NCI-H510A (cell line): Measurements from ENCODE around the gene MAN1A1.

Experiments
- DNase-seq: peaks from one replicate; lab custom pipeline; 2025; lab: John Stamatoyannopoulos, UW

MAN1A1 gene

DNA sequence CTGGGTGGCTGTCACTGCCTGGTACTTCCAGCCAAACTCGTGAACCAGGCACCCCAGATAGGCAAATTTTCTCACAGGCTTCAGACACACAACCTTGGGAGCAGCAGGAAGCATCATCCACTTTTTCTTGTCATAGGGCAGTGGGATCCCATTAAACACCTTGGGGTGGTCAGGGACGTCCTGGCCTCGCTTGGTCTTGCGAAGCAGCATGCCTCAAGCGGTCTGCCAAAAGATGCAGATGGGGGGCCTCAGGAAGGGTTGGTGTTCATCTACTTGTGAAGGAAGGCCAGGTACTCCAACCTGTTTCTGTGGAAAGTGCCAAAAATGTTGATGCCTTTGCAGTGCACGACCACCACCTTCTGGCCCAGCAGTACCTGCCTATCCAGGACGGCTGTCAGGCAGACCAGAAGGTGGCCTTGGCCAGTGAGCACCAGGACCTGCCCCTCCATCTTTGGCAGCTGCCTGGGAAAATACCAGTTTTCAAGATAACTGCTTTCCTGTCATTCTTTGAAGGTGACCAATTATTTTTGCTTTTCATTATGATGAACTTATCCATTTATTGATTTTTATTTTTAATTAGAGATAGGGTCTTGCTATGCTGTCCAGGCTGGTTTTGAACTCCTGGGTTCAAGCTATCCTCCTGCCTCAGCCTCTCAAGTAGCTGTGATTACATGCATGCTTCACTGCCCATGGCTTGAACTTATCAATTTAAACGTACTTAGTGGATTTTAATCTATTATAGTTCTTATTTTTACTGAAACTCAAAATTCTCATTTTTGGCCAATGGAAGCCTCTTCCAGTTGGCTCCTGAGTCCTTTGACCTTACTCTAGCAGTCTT lies 80.1 kb downstream of the MAN1A1 start:
- DNase-seq: no peak

GRCh38 chr6:119267126-119267905 lies 82.2 kb downstream of the MAN1A1 start:
- no peak for DNase-seq

DNA sequence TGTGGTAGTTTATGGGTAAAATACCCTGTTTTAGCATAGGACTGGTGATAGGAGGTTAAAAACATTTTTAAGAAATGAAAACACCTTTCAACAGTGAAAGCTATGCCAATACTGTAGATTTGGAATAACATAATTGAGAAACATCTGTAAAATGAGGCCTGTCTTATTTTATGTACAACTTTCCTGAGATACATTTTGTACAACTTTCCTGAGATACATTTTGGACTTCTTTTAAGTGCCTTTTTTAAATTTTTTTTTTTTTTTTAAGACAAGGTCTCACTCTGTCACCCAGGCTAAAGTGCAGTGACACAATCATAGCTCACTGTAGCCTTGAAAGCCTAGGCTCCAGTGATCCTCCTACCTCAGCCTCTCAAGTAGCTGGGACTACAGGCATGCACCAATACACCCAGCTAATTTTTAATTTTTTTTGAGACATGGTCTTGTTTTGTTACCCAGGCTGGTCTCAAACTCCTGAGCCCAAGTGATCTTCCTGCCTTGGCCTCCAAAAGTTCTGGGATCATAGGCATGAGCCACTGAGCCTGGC lies 84.6 kb downstream of the MAN1A1 start:
- no peak for DNase-seq

GRCh38 chr6:119262612-119263011 lies 86.9 kb downstream of the MAN1A1 start:
- no peak for DNase-seq

- DNase-seq: no peak
Measured at GRCh38 chr6:119261944-119262284, 87.6 kb downstream of the MAN1A1 start.

GRCh38 chr6:119259027-119259426 lies 90.5 kb downstream of the MAN1A1 start:
- DNase-seq: no peak

GRCh38 chr6:119257726-119258125 lies 91.8 kb downstream of the MAN1A1 start:
- no peak for DNase-seq

- no peak for DNase-seq
Measured at GRCh38 chr6:119256978-119257462, 92.5 kb downstream of the MAN1A1 start.

- no peak for DNase-seq
Measured at GRCh38 chr6:119256392-119256791, 93.2 kb downstream of the MAN1A1 start.

- no peak for DNase-seq
Measured at GRCh38 chr6:119255492-119255891, 94.1 kb downstream of the MAN1A1 start.

- DNase-seq: no peak
Measured at GRCh38 chr6:119250036-119250435, 99.5 kb downstream of the MAN1A1 start.

GRCh38 chr6:119249319-119249718 lies 100.2 kb downstream of the MAN1A1 start:
- DNase-seq: no peak

- DNase-seq: no peak
Measured at GRCh38 chr6:119247504-119247903, 102.1 kb downstream of the MAN1A1 start.

GRCh38 chr6:119243657-119244056 lies 105.9 kb downstream of the MAN1A1 start:
- no peak for DNase-seq

GRCh38 chr6:119243037-119243436 lies 106.5 kb downstream of the MAN1A1 start:
- DNase-seq: no peak

GRCh38 chr6:119241540-119242309 lies 107.8 kb downstream of the MAN1A1 start:
- no peak for DNase-seq

GRCh38 chr6:119241111-119241465 lies 108.5 kb downstream of the MAN1A1 start:
- peak; percentile 1 for DNase-seq

- DNase-seq: no peak
Measured at GRCh38 chr6:119240257-119241110, 109.1 kb downstream of the MAN1A1 start.

GRCh38 chr6:119237177-119237715 lies 112.3 kb downstream of the MAN1A1 start:
- no peak for DNase-seq

- DNase-seq: no peak
Measured at GRCh38 chr6:119234941-119235340, 114.6 kb downstream of the MAN1A1 start.

GRCh38 chr6:119234457-119234856 lies 115.1 kb downstream of the MAN1A1 start:
- no peak for DNase-seq
